ENCODE data around the gene DGKI.

- no peak for TF ChIP-seq CTCF (IDR thresholded peaks at IDR 0.05)
- no peak for TF ChIP-seq POLR2A (IDR thresholded peaks at IDR 0.05)
These were observed 443.4 kb downstream of the DGKI start for GRCh38 chr7:137403353-137403695.

All from thyroid gland (tissue), 4 donors.